GM06990 (cell line): ENCODE results near the gene PLA2G4A.

Experiments used
- DNase-seq: peaks from one replicate; pipeline ENCODE4 v3.0.0-alpha.2; 2011; ENCODE audit not compliant: insufficient read length; ENCODE audit errors: extremely low read depth
- H3K27me3 ChIP-seq: replicated peaks from 2 replicates; pipeline ENCODE4 v1.6.0; 2011; ENCODE audit warnings: low read length; ENCODE audit not compliant: control insufficient read depth, insufficient read depth
- H3K36me3 ChIP-seq: 2 replicates; pipeline ENCODE4 v1.5.1; 2011; ENCODE audit warnings: low read length; ENCODE audit not compliant: control insufficient read depth, insufficient read depth
- H3K4me3 ChIP-seq: replicated peaks from 2 replicates; pipeline ENCODE4 v1.5.1; 2011; ENCODE audit warnings: low read depth, mild to moderate bottlenecking, control low read depth, low read length
- TF ChIP-seq, protein P1 (sequence below): IDR thresholded peaks from 2 replicates; pipeline ENCODE4 v1.5.1; 2011; ENCODE audit warnings: low read length, control low read depth, mild to moderate bottlenecking, inconsistent platforms; ENCODE audit not compliant: insufficient read depth, poor library complexity, severe bottlenecking

PLA2G4A gene

DNA sequence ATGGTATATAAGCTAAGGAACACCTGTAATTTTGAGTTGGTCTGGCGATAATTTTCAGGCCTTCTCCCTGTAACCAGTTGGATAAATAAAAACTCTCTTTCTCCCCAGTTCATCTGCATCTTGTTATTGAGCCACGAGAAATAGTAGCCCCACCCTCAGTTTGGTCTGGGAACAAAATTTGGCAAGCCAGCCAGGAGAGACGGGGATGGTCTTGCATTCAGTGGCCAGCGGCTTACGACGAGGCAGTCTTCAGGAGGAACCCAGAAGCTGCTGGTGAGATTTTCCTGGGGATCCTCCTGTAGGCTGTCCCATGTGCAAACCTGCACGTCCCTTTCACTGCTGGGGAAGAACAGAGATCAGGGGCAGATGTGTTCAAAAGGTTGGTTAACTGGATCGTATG lies 174.6 kb downstream of the PLA2G4A start:
- DNase-seq = no peak
- TF ChIP-seq, protein P1, sequence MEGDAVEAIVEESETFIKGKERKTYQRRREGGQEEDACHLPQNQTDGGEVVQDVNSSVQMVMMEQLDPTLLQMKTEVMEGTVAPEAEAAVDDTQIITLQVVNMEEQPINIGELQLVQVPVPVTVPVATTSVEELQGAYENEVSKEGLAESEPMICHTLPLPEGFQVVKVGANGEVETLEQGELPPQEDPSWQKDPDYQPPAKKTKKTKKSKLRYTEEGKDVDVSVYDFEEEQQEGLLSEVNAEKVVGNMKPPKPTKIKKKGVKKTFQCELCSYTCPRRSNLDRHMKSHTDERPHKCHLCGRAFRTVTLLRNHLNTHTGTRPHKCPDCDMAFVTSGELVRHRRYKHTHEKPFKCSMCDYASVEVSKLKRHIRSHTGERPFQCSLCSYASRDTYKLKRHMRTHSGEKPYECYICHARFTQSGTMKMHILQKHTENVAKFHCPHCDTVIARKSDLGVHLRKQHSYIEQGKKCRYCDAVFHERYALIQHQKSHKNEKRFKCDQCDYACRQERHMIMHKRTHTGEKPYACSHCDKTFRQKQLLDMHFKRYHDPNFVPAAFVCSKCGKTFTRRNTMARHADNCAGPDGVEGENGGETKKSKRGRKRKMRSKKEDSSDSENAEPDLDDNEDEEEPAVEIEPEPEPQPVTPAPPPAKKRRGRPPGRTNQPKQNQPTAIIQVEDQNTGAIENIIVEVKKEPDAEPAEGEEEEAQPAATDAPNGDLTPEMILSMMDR = no peak
- Histone ChIP-seq H3K36me3 (no peaks in the 10 kb centered on the region; the same call in 1 of the 2 replicates), H3K4me3 (no peak overlapping the region), H3K27me3 (no peaks in the 10 kb centered on the region)

DNA sequence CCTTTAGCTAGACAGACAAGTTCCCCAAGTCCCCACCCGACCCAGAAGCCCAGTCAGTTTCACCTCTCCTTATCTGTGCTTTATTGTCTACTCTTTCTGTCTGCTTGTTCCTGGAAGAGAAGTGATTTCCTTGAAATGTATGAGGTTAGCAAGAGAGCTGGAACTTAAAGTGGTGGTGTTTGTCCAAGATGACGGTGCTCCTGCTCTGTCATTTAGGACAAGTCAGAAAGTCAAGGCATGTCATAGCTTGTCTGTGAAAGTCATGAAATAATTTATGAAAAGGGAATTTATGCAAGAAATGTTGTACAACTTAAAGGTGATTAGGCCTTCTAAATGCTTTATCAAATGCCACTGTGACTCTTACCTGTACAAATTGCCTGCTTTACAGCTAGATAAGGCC lies 178.1 kb downstream of the PLA2G4A start:
- H3K27me3 ChIP-seq = no peaks in the 10 kb centered on the region
- H3K36me3 ChIP-seq = no peaks in the 10 kb centered on the region; the same call in 1 of the 2 replicates
- no peak for DNase-seq
- TF ChIP-seq, protein P1 = no peak
- H3K4me3 ChIP-seq = no peak overlapping the region

DNA sequence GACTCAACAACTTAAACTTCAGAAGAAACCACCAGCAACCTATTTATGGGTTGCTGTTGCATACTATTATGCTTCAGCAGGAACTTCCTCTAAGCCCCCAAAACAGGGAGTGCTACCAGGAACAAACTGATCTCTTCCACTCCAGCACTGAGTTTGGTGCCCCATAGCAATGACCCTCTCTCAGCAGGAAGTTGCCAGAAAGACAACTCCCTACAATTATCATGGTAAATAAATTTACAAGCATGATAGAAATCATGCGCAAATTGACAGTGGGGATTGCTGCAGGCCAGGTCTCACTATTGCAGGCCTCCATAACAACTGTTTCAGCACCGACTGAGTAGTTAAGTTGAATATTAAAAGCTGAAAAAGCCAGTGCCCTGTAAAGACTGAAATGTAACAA lies 180.6 kb downstream of the PLA2G4A start:
- TF ChIP-seq, protein P1 = no peak
- no peak for DNase-seq
- no peak overlapping the region for H3K4me3 ChIP-seq
- H3K27me3 ChIP-seq = no peaks in the 10 kb centered on the region
- H3K36me3 ChIP-seq = no peaks in the 10 kb centered on the region

DNA sequence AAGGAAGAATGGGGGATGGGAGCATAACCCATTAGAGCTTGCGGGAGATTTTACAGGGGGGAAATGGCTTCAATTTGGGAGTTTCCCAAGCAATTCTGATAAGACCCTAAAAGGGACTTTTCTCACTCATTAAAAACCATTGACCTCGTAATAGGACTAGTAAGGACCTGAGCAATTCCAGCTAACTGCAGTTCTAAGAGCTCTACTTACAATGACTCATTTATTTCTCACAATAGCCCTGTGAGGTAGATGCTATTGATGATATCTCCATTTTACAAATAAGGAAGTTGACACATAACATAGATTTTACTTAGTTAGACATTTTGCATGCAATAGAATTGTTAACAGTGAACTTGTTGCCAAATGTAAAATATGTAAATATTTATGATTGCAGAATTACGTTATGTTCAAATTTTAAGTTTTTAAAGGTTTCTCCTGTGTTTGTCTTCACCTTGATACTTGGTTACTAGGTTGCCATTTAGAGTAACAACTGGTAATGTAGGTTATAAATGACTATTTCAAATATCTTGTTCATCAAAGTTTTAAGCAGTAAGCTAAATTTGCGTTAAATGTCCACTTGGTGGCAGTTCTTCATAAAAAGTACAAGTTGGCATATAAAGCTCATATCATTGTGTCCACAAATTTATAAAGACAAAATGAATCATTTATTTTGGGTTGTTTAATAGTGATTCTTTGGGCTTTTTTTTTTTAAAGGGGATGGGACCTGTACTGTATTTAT lies 182.0 kb downstream of the PLA2G4A start:
- Histone ChIP-seq H3K27me3 (no peaks in the 10 kb centered on the region), H3K4me3 (no peak overlapping the region), H3K36me3 (no peaks in the 10 kb centered on the region)
- TF ChIP-seq, protein P1 = no peak
- DNase-seq = peak; percentile 14

DNA sequence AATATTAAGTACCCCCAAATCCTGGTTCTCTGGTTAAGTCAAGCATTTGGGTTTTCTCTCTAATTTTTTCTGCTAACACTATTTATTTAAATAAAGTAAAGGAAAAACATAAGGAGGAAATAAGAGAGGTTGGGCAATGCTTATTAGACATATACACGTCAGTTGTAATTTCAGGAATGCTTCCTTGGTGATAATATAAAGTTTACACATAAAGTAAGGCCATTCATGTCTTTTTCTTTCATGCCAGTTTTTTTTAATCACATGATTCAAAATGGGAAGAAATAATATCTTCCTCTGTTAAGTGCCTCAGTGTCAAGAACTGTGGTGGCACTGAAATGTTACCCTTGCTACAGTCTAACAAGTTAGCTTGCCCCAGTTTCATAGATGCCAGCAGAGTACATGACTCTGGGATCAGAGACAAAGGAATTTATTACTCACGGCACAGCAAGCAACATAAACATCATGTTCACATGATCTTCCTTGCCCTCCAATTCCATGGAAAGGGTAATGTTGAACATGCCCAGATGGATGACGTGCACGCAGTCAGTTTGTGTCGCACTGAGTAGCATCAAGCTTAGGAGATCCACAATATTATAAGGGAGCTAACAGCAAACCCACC lies 184.9 kb downstream of the PLA2G4A start:
- no peaks in the 10 kb centered on the region for H3K27me3 ChIP-seq
- no peaks in the 10 kb centered on the region for H3K36me3 ChIP-seq
- TF ChIP-seq, protein P1 = no peak
- H3K4me3 ChIP-seq = no peak overlapping the region
- DNase-seq = no peak
